Glutamatergic neuron (in vitro differentiated cells): ENCODE measurements around the gene SLC35E1. TPM values are rescaled to one million over a fixed set of nuclear protein-coding genes. Genes with fewer than 3 reads are reported as not detected.
A peak's percentile ranks its signal among the peaks of the same experiment; 100 is the strongest.

Source experiments
- DNase-seq: peaks from one replicate; pipeline ENCODE4 v3.0.0; 2022
- H3K27ac Mint-ChIP-seq: one replicate; pipeline ENCODE4 v1.8.0; 2020; ENCODE audit warnings: mild to moderate bottlenecking, mixed read lengths, inconsistent platforms; ENCODE audit not compliant: unreplicated experiment
- H3K27me3 Mint-ChIP-seq: one replicate; pipeline ENCODE4 v1.8.0; 2020; ENCODE audit warnings: mild to moderate bottlenecking, moderate library complexity, mixed read lengths, inconsistent platforms; ENCODE audit not compliant: unreplicated experiment
- H3K36me3 Mint-ChIP-seq: one replicate; pipeline ENCODE4 v1.8.0; 2020; ENCODE audit warnings: mild to moderate bottlenecking, mixed read lengths, inconsistent platforms; ENCODE audit not compliant: unreplicated experiment
- H3K4me1 Mint-ChIP-seq: one replicate; pipeline ENCODE4 v1.8.0; 2020; ENCODE audit warnings: mild to moderate bottlenecking, low read depth, mixed read lengths, inconsistent platforms; ENCODE audit not compliant: unreplicated experiment
- H3K4me3 Mint-ChIP-seq: one replicate; pipeline ENCODE4 v1.8.0; 2020; ENCODE audit warnings: mild to moderate bottlenecking, mixed read lengths, inconsistent platforms; ENCODE audit not compliant: unreplicated experiment
- H3K9me3 Mint-ChIP-seq: one replicate; pipeline ENCODE4 v1.8.0; 2020; ENCODE audit warnings: mild to moderate bottlenecking, moderate library complexity, mixed read lengths, inconsistent platforms; ENCODE audit not compliant: unreplicated experiment
- CTCF ChIP-seq: fragments of 200-600 bp; sonication (generic); IDR thresholded peaks from one replicate; pipeline ENCODE4 v1.5.0; 2021; ENCODE audit not compliant: partially characterized antibody, unreplicated experiment
- total RNA-seq: library from RNA; stranded (reverse); fragmentation: NEBNext Ultra II Directional; extraction: Animal tissue kit (Norgen Biotek cat#: 25700); gene quantifications from one replicate; pipeline ENCODE4 v1.2.1, GENCODE V29; 2021; ENCODE audit not compliant: unreplicated experiment

SLC35E1 gene
- total RNA-seq, 1 donor from 2014 or later, result 31.9 TPM

GRCh38 chr19:16531380-16531669, 40.9 kb downstream of the SLC35E1 start:
- no peak for DNase-seq
- no peak overlapping the region for H3K4me3 Mint-ChIP-seq
- TF ChIP-seq CTCF, result no peak
- no peak overlapping the region for H3K27ac Mint-ChIP-seq
- no peaks in the 10 kb centered on the region for H3K9me3 Mint-ChIP-seq
- H3K36me3 Mint-ChIP-seq, result no peaks in the 10 kb centered on the region
- no peaks in the 10 kb centered on the region for H3K4me1 Mint-ChIP-seq
- H3K27me3 Mint-ChIP-seq, result peaks cover 5% of the 10 kb centered on the region

- Mint-ChIP-seq H3K9me3 (no peaks in the 10 kb centered on the region), H3K36me3 (no peaks in the 10 kb centered on the region), H3K4me1 (no peaks in the 10 kb centered on the region), H3K27me3 (peaks cover 5% of the 10 kb centered on the region), H3K4me3 (no peak overlapping the region), H3K27ac (no peak overlapping the region)
- TF ChIP-seq CTCF, result no peak
- no peak for DNase-seq
Measured at GRCh38 chr19:16530540-16531379, 41.5 kb downstream of the SLC35E1 start.

- no peak for TF ChIP-seq CTCF
- no peak overlapping the region for H3K4me3 Mint-ChIP-seq
- H3K27ac Mint-ChIP-seq, result no peak overlapping the region
- no peaks in the 10 kb centered on the region for H3K9me3 Mint-ChIP-seq
- no peak for DNase-seq
- no peaks in the 10 kb centered on the region for H3K36me3 Mint-ChIP-seq
- no peaks in the 10 kb centered on the region for H3K4me1 Mint-ChIP-seq
- H3K27me3 Mint-ChIP-seq, result peaks cover 5% of the 10 kb centered on the region
Measured at GRCh38 chr19:16529466-16530144, 42.6 kb downstream of the SLC35E1 start.

- DNase-seq, result peak; percentile 63
- Mint-ChIP-seq H3K4me1 (no peaks in the 10 kb centered on the region), H3K4me3 (no peak overlapping the region), H3K36me3 (no peaks in the 10 kb centered on the region), H3K27ac (no peak overlapping the region), H3K9me3 (no peaks in the 10 kb centered on the region), H3K27me3 (peaks cover 5% of the 10 kb centered on the region)
- peak; percentile 22 for TF ChIP-seq CTCF
Measured at GRCh38 chr19:16527971-16528521, 44.2 kb downstream of the SLC35E1 start.
